T1000 (cell line): ENCODE measurements around the gene KCNS3.
A peak's percentile ranks its signal among the peaks of the same experiment; 100 is the strongest.
"Not testable (repeated sequence)": the region's sequence is repeated elsewhere in the genome, so short reads cannot be mapped to it uniquely, and the experiment has no call there.

Experiments
- DNase-seq: peaks from one replicate; lab custom pipeline; 2025; ENCODE audit warnings: mixed read lengths; lab: John Stamatoyannopoulos, UW

KCNS3 gene

GRCh38 chr2:17943444-17943843 lies 65.0 kb downstream of the KCNS3 start:
- no peak for DNase-seq

GRCh38 chr2:17947113-17947512 lies 68.6 kb downstream of the KCNS3 start:
- no peak for DNase-seq

- DNase-seq: no peak
These were observed 71.5 kb downstream of the KCNS3 start for GRCh38 chr2:17950006-17950405.

GRCh38 chr2:17951563-17951962 lies 73.1 kb downstream of the KCNS3 start:
- no peak for DNase-seq

GRCh38 chr2:17958466-17959092 lies 80.1 kb downstream of the KCNS3 start:
- no peak for DNase-seq

GRCh38 chr2:17959356-17959755 lies 80.9 kb downstream of the KCNS3 start:
- DNase-seq: no peak

- DNase-seq: no peak
These were observed 81.4 kb downstream of the KCNS3 start for GRCh38 chr2:17959833-17960232.

- DNase-seq: no peak
These were observed 82.5 kb downstream of the KCNS3 start for GRCh38 chr2:17960925-17961324.

- DNase-seq: no peak
These were observed 83.3 kb downstream of the KCNS3 start for GRCh38 chr2:17961789-17962188.

GRCh38 chr2:17962876-17963275 lies 84.4 kb downstream of the KCNS3 start:
- no peak for DNase-seq

GRCh38 chr2:17963571-17963970 lies 85.1 kb downstream of the KCNS3 start:
- not testable (repeated sequence) for DNase-seq

GRCh38 chr2:17965196-17965595 lies 86.7 kb downstream of the KCNS3 start:
- no peak for DNase-seq

GRCh38 chr2:17966798-17967197 lies 88.3 kb downstream of the KCNS3 start:
- DNase-seq: no peak

- no peak for DNase-seq
These were observed 91.2 kb downstream of the KCNS3 start for GRCh38 chr2:17969661-17970060.

- no peak for DNase-seq
These were observed 93.2 kb downstream of the KCNS3 start for GRCh38 chr2:17971531-17972125.

GRCh38 chr2:17972991-17973390 lies 94.5 kb downstream of the KCNS3 start:
- no peak for DNase-seq

- no peak for DNase-seq
These were observed 96.9 kb downstream of the KCNS3 start for GRCh38 chr2:17975401-17975800.

- peak; percentile 64 for DNase-seq
These were observed 98.6 kb downstream of the KCNS3 start for GRCh38 chr2:17976871-17977746.

GRCh38 chr2:17979707-17980106 lies 101.2 kb downstream of the KCNS3 start:
- peak; percentile 17 for DNase-seq

- DNase-seq: no peak
These were observed 103.5 kb downstream of the KCNS3 start for GRCh38 chr2:17981936-17982335.
